ENCODE measurements around the gene LSM5. TPM values are rescaled to one million over a fixed set of nuclear protein-coding genes. Genes with fewer than 3 reads are reported as not detected.
A peak's percentile ranks its signal among the peaks of the same experiment; 100 is the strongest.

The LSM5 gene
- total and polyA plus RNA-seq, 9 of the 15 experiments (the other 6 are each of a cell fraction or from before 2014, with no cell fraction given): 36.3 to 620 (median 186) TPM

GRCh38 chr7:32496052-32496813 is 6.1 kb upstream of the LSM5 start (continued):
- TF ChIP-seq KDM1A (IDR thresholded peaks at IDR 0.05) (peak; percentile 63 to 72), NR2C2 (CRISPR knock-in tag; IDR thresholded peaks at IDR 0.05) (no peak), NR2C2 (tag; IDR thresholded peaks at IDR 0.05) (peak; percentile 29; the same call in 1 of the 2 replicates), MAFG (tag; conservative IDR thresholded peaks at IDR 0.05) (0 out of 2 replicates have a peak, but pooled peaks have one; percentile 9), TEAD4 (IDR thresholded peaks at IDR 0.05; ENCODE audit: low read length) (peak; percentile 36; the same call in 1 of the 2 replicates), TEAD4 (CRISPR knock-in tag; IDR thresholded peaks at IDR 0.05; ENCODE audit: borderline replicate concordance) (no peak), MEIS2 (IDR thresholded peaks at IDR 0.05; ENCODE audit: partially characterized antibody) (peak; percentile 60), TGIF2 (CRISPR knock-in tag; IDR thresholded peaks at IDR 0.05) (no peak), ZEB2 (IDR thresholded peaks at IDR 0.05) (0 out of 2 replicates have a peak, but pooled peaks have one; percentile 20), DPF2 (IDR thresholded peaks at IDR 0.05) (peak; percentile 34; the same call in 1 of the 2 replicates), ZBTB17 (CRISPR knock-in tag; IDR thresholded peaks at IDR 0.05) (0 out of 2 replicates have a peak, but pooled peaks have one; percentile 43), DIDO1 (tag; IDR thresholded peaks at IDR 0.05; ENCODE audit: low read depth) (peak; percentile 43; the same call in 1 of the 2 replicates), YY1 (IDR thresholded peaks at IDR 0.05; ENCODE audit: borderline replicate concordance in 1 of 3, control insufficient read depth in 1 of 3, extremely low read depth in 1 of 3, insufficient read depth in 3 of 3, insufficient read length in 1 of 3, insufficient replicate concordance in 2 of 3, low read depth in 1 of 3, low read length in 2 of 3) (peak in 1 of 3 experiments; percentile 59), ATF3 (IDR thresholded peaks at IDR 0.05) (peak; percentile 77), ATF3 (CRISPR knock-in tag; conservative IDR thresholded peaks at IDR 0.05) (no peak), MCM7 (IDR thresholded peaks at IDR 0.05) (no peak), BACH1 (tag; IDR thresholded peaks at IDR 0.05) (0 out of 2 replicates have a peak, but pooled peaks have one; percentile 21), MLLT1 (IDR thresholded peaks at IDR 0.05) (peak in 1 of 2 experiments; percentile 49; a peak in 1 of 4 replicates)

Data from K562 (cell line).